ENCODE measurements around the gene IFNG.

IFNG gene

DNA sequence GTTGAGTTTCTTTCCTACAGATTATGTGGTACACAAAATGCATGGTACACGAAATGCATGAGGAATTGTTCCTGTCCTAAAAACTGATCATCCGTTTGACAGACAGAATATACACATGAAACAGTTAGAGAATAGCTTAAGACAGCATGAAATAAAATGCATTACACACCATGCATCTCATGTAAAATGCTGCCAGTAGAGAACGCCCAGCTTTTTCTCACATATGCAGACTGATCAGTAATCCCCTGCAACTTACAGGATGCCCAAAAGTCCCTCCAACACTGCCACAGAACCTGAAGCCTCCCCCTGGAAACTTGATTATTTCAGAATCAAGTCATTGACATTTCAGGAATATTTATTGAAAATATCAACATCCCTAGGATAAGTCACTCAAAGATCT lies 24.0 kb downstream of the IFNG start:
- H3K4me2 ChIP-seq (ENCODE audit: low read length), result no peak overlapping the region
- no peaks in the 10 kb centered on the region for H3K79me2 ChIP-seq (ENCODE audit: insufficient read depth, low read length)
- H3K4me3 ChIP-seq (ENCODE audit: low read depth, low read length, poor library complexity, severe bottlenecking), result no peak overlapping the region
- no peaks in the 10 kb centered on the region for H3K27me3 ChIP-seq (ENCODE audit: insufficient read depth, low read length)
- no peaks in the 10 kb centered on the region for H3F3A ChIP-seq (ENCODE audit: insufficient read depth, low read length)
- no peak overlapping the region for H2AFZ ChIP-seq (ENCODE audit: low read length)
- no peak overlapping the region for H3K9ac ChIP-seq (ENCODE audit: low read length)
- no peaks in the 10 kb centered on the region for H3K9me3 ChIP-seq (ENCODE audit: low read length)
- H3K27ac ChIP-seq (ENCODE audit: low read depth, low read length, poor library complexity, severe bottlenecking), result no peak overlapping the region
- no peak for TF ChIP-seq EZH2 (IDR thresholded peaks at IDR 0.05; ENCODE audit: borderline replicate concordance, low read length)
- TF ChIP-seq, protein P1, sequence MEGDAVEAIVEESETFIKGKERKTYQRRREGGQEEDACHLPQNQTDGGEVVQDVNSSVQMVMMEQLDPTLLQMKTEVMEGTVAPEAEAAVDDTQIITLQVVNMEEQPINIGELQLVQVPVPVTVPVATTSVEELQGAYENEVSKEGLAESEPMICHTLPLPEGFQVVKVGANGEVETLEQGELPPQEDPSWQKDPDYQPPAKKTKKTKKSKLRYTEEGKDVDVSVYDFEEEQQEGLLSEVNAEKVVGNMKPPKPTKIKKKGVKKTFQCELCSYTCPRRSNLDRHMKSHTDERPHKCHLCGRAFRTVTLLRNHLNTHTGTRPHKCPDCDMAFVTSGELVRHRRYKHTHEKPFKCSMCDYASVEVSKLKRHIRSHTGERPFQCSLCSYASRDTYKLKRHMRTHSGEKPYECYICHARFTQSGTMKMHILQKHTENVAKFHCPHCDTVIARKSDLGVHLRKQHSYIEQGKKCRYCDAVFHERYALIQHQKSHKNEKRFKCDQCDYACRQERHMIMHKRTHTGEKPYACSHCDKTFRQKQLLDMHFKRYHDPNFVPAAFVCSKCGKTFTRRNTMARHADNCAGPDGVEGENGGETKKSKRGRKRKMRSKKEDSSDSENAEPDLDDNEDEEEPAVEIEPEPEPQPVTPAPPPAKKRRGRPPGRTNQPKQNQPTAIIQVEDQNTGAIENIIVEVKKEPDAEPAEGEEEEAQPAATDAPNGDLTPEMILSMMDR (IDR thresholded peaks at IDR 0.05; ENCODE audit: low read length), result no peak
- no peaks in the 10 kb centered on the region for H3K4me1 ChIP-seq (ENCODE audit: insufficient read depth, low read length, severe bottlenecking)
- H3K9me2 ChIP-seq (ENCODE audit: low read depth, low read length), result no peaks in the 10 kb centered on the region
- no peaks in the 10 kb centered on the region for H4K20me1 ChIP-seq (ENCODE audit: insufficient read depth, low read length)
- H3K36me3 ChIP-seq (ENCODE audit: insufficient read depth, low read length), result no peaks in the 10 kb centered on the region

DNA sequence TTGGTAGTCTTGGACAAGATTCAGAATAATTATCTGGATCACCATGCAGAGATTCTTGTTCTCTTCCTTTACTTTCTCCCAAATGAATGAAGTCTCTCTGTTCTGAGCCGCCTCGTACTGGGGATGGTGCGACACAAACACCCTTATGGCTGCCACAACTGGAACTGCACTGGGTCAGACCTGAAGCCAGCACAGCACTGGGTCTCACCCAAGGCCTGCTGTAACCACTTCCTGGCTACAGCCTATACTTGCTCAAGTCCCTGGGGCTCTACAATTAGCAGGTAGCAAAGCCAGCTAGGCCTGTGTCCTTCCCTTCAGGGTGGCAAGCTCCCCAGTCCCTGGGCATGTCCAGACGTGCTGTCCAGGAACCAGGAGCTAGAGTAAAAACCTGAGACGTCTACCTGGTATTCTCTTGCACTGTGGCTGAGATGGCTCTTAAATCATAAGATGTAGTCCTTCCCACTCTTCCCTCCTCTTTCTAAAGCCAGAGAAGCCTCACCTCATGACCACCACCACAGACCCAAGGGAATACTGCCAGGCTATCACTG lies 27.6 kb downstream of the IFNG start:
- H3K27ac ChIP-seq (ENCODE audit: low read depth, low read length, poor library complexity, severe bottlenecking), result no peak overlapping the region
- H3K36me3 ChIP-seq (ENCODE audit: insufficient read depth, low read length), result no peaks in the 10 kb centered on the region
- H3K4me3 ChIP-seq (ENCODE audit: low read depth, low read length, poor library complexity, severe bottlenecking), result no peak overlapping the region
- H3K79me2 ChIP-seq (ENCODE audit: insufficient read depth, low read length), result no peaks in the 10 kb centered on the region
- H3K27me3 ChIP-seq (ENCODE audit: insufficient read depth, low read length), result no peaks in the 10 kb centered on the region
- H3F3A ChIP-seq (ENCODE audit: insufficient read depth, low read length), result no peaks in the 10 kb centered on the region
- H3K9me3 ChIP-seq (ENCODE audit: low read length), result no peaks in the 10 kb centered on the region
- H3K4me1 ChIP-seq (ENCODE audit: insufficient read depth, low read length, severe bottlenecking), result no peaks in the 10 kb centered on the region
- TF ChIP-seq, protein P1 (IDR thresholded peaks at IDR 0.05; ENCODE audit: low read length), result no peak
- TF ChIP-seq EZH2 (IDR thresholded peaks at IDR 0.05; ENCODE audit: borderline replicate concordance, low read length), result no peak
- no peak overlapping the region for H2AFZ ChIP-seq (ENCODE audit: low read length)
- H3K9me2 ChIP-seq (ENCODE audit: low read depth, low read length), result no peaks in the 10 kb centered on the region
- H3K4me2 ChIP-seq (ENCODE audit: low read length), result no peak overlapping the region
- no peaks in the 10 kb centered on the region for H4K20me1 ChIP-seq (ENCODE audit: insufficient read depth, low read length)
- H3K9ac ChIP-seq (ENCODE audit: low read length), result no peak overlapping the region

DNA sequence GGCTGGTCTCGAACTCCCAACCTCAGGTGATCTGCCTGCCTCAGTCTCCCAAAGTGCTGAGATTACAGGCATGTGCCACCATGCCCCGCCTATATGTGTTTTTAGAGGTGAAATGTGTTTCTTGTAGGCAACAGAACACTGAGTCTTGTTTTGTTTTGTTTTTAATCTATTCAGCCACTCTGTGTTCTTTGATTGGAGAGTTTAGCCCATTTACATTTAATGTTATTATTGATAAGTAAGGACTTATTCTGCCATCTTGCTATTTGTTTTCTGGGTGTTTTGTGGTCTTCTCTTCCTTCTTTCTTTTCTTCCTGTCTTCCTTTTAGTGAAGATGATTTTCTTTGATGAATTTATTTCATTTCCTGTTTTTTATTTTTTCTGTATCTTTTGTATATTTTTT lies 29.6 kb downstream of the IFNG start:
- H3K27me3 ChIP-seq (ENCODE audit: insufficient read depth, low read length), result no peaks in the 10 kb centered on the region
- H3K4me1 ChIP-seq (ENCODE audit: insufficient read depth, low read length, severe bottlenecking), result no peaks in the 10 kb centered on the region
- H3K4me2 ChIP-seq (ENCODE audit: low read length), result no peak overlapping the region
- no peaks in the 10 kb centered on the region for H4K20me1 ChIP-seq (ENCODE audit: insufficient read depth, low read length)
- no peaks in the 10 kb centered on the region for H3K9me3 ChIP-seq (ENCODE audit: low read length)
- no peaks in the 10 kb centered on the region for H3K9me2 ChIP-seq (ENCODE audit: low read depth, low read length)
- TF ChIP-seq EZH2 (IDR thresholded peaks at IDR 0.05; ENCODE audit: borderline replicate concordance, low read length), result no peak
- TF ChIP-seq, protein P1 (IDR thresholded peaks at IDR 0.05; ENCODE audit: low read length), result no peak
- H3K79me2 ChIP-seq (ENCODE audit: insufficient read depth, low read length), result no peaks in the 10 kb centered on the region
- H3K27ac ChIP-seq (ENCODE audit: low read depth, low read length, poor library complexity, severe bottlenecking), result no peak overlapping the region
- no peak overlapping the region for H3K9ac ChIP-seq (ENCODE audit: low read length)
- H2AFZ ChIP-seq (ENCODE audit: low read length), result no peak overlapping the region
- no peaks in the 10 kb centered on the region for H3K36me3 ChIP-seq (ENCODE audit: insufficient read depth, low read length)
- no peaks in the 10 kb centered on the region for H3F3A ChIP-seq (ENCODE audit: insufficient read depth, low read length)
- H3K4me3 ChIP-seq (ENCODE audit: low read depth, low read length, poor library complexity, severe bottlenecking), result no peak overlapping the region
